ENCODE data around the gene PTPRA. TPM values are rescaled to one million over a fixed set of nuclear protein-coding genes. Genes with fewer than 3 reads are reported as not detected.

PTPRA gene
- total and polyA plus RNA-seq, 2 of the 13 experiments (the other 11 are each of a cell fraction or from before 2014, with no cell fraction given), result 47.2 to 127 TPM

DNA sequence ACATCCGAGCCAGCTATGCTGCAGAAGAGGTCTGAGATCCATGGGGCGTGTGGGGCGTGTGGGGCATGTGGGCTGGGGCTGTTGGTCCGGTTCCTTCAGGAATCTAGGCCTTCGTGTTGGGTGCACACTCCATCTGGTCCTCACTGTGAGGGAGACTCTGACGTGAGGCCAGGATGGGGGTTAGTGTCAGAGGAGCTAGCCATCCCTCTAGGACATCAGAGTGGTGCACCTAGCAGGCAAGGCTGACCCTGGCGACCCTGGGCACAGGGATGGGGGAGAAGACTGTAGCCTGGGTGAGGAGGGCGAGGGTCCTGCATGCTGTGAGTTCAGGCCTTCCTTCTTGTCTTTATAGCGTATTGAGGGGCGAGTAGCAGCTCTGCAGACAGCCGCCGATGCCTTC is 8.7 kb upstream of the PTPRA start (continued):
- TF ChIP-seq AKAP8 (CRISPR knock-in tag; IDR thresholded peaks at IDR 0.05) (no peak), TP53 (CRISPR knock-in tag; conservative IDR thresholded peaks at IDR 0.05) (no peak)

DNA sequence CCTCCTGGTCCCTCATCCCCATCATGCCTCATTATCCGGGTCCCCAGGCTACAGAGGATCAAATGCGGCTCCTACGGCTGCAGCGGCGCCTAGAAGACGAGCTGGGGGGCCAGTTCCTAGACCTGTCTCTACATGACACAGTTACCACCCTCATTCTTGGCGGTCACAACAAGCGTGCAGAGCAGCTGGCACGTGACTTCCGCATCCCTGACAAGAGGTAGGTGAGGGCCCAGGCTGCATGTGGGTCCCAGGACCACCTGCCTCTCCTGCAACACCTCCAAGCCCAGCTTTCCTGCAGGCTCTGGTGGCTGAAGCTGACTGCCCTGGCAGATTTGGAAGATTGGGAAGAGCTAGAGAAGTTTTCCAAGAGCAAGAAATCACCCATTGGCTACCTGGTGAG is 8.2 kb upstream of the PTPRA start:
- WGBS (ENCODE audit: low lambda C conversion rate), result 96% methylated on average over 10 of the region's 10 CpGs

More for the DNA sequence above, 8.2 kb upstream of the PTPRA start:
- Histone ChIP-seq H3K4me2 (ENCODE audit: low read depth, low read length) (no peak overlapping the region), H2AFZ (ENCODE audit: low read length) (no peak overlapping the region), H3K36me3 (replicated peaks in 1 of 2; ENCODE audit: control insufficient read depth in 1 of 2, insufficient read depth in 2 of 2, low read length in 2 of 2) (peaks cover 6 to 8% of the 10 kb centered on the region in 2 experiments; a peak in 4 of 5 replicates), H3K79me2 (ENCODE audit: insufficient read depth, low read length) (no peaks in the 10 kb centered on the region), H3K4me3 (replicated peaks in 1 of 3; ENCODE audit: insufficient read depth in 1 of 3, low read depth in 2 of 3, low read length in 3 of 3) (no peak overlapping the region), H3K4me1 (ENCODE audit: insufficient read depth, low read length) (peaks cover 12% of the 10 kb centered on the region), H3K9me3 (ENCODE audit: low read length) (no peaks in the 10 kb centered on the region), H3K27ac (ENCODE audit: extremely low read length, insufficient read depth, low read length) (no peak overlapping the region), H3K9ac (ENCODE audit: insufficient read depth, low read depth, low read length) (no peak overlapping the region), H4K20me1 (ENCODE audit: insufficient read depth, low read length) (no peaks in the 10 kb centered on the region), H3K27me3 (ENCODE audit: control insufficient read depth in 1 of 2, insufficient read depth in 2 of 2, low read length in 2 of 2) (no peaks in the 10 kb centered on the region)
- FAIRE-seq (no peak), ATAC-seq (no peak), DNase-seq (ENCODE audit: low spot score) (no peak)
- intact Hi-C loops (cut with micrococcal nuclease; ENCODE audit: unreplicated experiment) (no loop called here), in situ Hi-C loops (cut with HindIII; ENCODE audit: extremely low pct_ligation_motif_present, low pct_unique_long_range_greater_than_20kb) (no loop called here)
- no TSS peak for BruUV-seq (replicated peaks)
- CTCF ChIA-PET (ENCODE audit: low intra/inter-chr PET ratio, low total read pairs), result no interaction called here
- POLR2A ChIA-PET, result no interaction called here
- no peak for TF ChIP-seq ZNF552 (CRISPR knock-in tag; IDR thresholded peaks at IDR 0.05; ENCODE audit: borderline replicate concordance)
- TF ChIP-seq, protein P1, sequence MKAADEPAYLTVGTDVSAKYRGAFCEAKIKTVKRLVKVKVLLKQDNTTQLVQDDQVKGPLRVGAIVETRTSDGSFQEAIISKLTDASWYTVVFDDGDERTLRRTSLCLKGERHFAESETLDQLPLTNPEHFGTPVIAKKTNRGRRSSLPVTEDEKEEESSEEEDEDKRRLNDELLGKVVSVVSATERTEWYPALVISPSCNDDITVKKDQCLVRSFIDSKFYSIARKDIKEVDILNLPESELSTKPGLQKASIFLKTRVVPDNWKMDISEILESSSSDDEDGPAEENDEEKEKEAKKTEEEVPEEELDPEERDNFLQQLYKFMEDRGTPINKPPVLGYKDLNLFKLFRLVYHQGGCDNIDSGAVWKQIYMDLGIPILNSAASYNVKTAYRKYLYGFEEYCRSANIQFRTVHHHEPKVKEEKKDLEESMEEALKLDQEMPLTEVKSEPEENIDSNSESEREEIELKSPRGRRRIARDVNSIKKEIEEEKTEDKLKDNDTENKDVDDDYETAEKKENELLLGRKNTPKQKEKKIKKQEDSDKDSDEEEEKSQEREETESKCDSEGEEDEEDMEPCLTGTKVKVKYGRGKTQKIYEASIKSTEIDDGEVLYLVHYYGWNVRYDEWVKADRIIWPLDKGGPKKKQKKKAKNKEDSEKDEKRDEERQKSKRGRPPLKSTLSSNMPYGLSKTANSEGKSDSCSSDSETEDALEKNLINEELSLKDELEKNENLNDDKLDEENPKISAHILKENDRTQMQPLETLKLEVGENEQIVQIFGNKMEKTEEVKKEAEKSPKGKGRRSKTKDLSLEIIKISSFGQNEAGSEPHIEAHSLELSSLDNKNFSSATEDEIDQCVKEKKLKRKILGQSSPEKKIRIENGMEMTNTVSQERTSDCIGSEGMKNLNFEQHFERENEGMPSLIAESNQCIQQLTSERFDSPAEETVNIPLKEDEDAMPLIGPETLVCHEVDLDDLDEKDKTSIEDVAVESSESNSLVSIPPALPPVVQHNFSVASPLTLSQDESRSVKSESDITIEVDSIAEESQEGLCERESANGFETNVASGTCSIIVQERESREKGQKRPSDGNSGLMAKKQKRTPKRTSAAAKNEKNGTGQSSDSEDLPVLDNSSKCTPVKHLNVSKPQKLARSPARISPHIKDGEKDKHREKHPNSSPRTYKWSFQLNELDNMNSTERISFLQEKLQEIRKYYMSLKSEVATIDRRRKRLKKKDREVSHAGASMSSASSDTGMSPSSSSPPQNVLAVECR (CRISPR knock-in tag; IDR thresholded peaks at IDR 0.05; ENCODE audit: borderline replicate concordance), result no peak
